Vagina (tissue), 2 donors: ENCODE results near the gene NCF4. TPM values are rescaled to one million over a fixed set of nuclear protein-coding genes. Genes with fewer than 3 reads are reported as not detected.

ENCODE experiments used
- DNase-seq, 2 donors: peaks; one replicate each; pipeline ENCODE4 v3.0.0-alpha.2; 2017; ENCODE audit errors: extremely low spot score in 2 of 2
- H3K27ac ChIP-seq: fragments of 200-600 bp; sonication (generic); one replicate; pipeline ENCODE4 v1.5.1; 2019
- H3K27me3 ChIP-seq: fragments of 200-600 bp; sonication (generic); one replicate; pipeline ENCODE4 v1.5.1; 2019
- H3K36me3 ChIP-seq, 2 donors: fragments of 200-600 bp; sonication (generic); one replicate each; pipeline ENCODE4 v1.5.1; 2017 to 2019
- H3K4me1 ChIP-seq: fragments of 200-600 bp; sonication (generic); one replicate; pipeline ENCODE4 v1.5.1; 2019
- H3K4me3 ChIP-seq, 2 donors: fragments of 200-600 bp; sonication (generic); 1 replicate in 1 of 2; 2 replicates in 1 of 2; pipeline ENCODE4 v1.5.1; 2016 to 2019
- H3K9me3 ChIP-seq: fragments of 200-600 bp; sonication (generic); one replicate; pipeline ENCODE4 v1.5.1; 2019
- POLR2A ChIP-seq, 2 donors: fragments of 450-650 bp; IDR thresholded peaks; one replicate each; pipeline ENCODE4 v1.6.1; 2017; ENCODE audit warnings: antibody characterized with exemption in 2 of 2, mild to moderate bottlenecking in 2 of 2, moderate library complexity in 2 of 2
- POLR2AphosphoS5 ChIP-seq, 2 donors: sonication (generic); formaldehyde crosslinking; IDR thresholded peaks; one replicate each; pipeline ENCODE4 v1.9.0; 2017; ENCODE audit warnings: antibody characterized with exemption in 2 of 2, mild to moderate bottlenecking in 2 of 2, low read depth in 1 of 2; ENCODE audit not compliant: insufficient read depth in 1 of 2
- intact Hi-C: fragments of 100-400 bp; cut with DNase I; formaldehyde crosslinking; loops from one replicate; pipeline ENCODE4 v1.15.1; 2023
- total RNA-seq: library from RNA; depleted of rRNA; stranded (reverse); fragments of >200 nt; gene quantifications from one replicate; pipeline ENCODE4 v1.2.3, GENCODE V29; 2016
- TF ChIP-seq, protein P1 (sequence below), 3 experiments: fragments of 450-650 bp in 2 of 3; fragments of 200-600 bp in 1 of 3; sonication (generic) in 1 of 3; IDR thresholded peaks; one replicate each; pipeline ENCODE4 v1.5.1; 2017 to 2019; ENCODE audit warnings: antibody characterized with exemption in 3 of 3, mild to moderate bottlenecking in 2 of 3, moderate library complexity in 2 of 3

NCF4 gene
- total RNA-seq, 1 donor from 2014 or later = 37.6 TPM

DNA sequence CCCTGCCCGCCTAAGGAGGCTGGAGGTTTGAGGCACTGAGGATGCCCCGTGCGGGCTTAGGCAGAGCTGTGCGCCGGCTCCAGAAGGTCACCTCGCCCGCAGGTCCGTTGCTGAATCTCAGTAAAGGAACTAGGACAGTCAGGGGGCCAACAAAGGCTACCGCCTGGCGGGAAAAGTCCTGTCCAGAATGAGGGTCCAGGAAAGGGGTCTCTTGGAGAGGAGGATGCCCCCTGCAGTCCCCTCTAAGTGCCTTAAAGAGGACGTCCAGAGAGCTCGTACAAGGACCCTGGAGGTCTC lies 44.5 kb upstream of the NCF4 start:
- intact Hi-C loops = no loop called here
- Histone ChIP-seq H3K9me3 (no peaks in the 10 kb centered on the region), H3K4me3 (peak overlapping the region in 1 of 2 donors; percentile 21), H3K27ac (no peak overlapping the region), H3K27me3 (peaks cover 5% of the 10 kb centered on the region), H3K4me1 (peaks cover 13% of the 10 kb centered on the region), H3K36me3 (no peaks in the 10 kb centered on the region)
- TF ChIP-seq, protein P1, sequence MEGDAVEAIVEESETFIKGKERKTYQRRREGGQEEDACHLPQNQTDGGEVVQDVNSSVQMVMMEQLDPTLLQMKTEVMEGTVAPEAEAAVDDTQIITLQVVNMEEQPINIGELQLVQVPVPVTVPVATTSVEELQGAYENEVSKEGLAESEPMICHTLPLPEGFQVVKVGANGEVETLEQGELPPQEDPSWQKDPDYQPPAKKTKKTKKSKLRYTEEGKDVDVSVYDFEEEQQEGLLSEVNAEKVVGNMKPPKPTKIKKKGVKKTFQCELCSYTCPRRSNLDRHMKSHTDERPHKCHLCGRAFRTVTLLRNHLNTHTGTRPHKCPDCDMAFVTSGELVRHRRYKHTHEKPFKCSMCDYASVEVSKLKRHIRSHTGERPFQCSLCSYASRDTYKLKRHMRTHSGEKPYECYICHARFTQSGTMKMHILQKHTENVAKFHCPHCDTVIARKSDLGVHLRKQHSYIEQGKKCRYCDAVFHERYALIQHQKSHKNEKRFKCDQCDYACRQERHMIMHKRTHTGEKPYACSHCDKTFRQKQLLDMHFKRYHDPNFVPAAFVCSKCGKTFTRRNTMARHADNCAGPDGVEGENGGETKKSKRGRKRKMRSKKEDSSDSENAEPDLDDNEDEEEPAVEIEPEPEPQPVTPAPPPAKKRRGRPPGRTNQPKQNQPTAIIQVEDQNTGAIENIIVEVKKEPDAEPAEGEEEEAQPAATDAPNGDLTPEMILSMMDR (IDR thresholded peaks at IDR 0.05) = no peak
- TF ChIP-seq POLR2AphosphoS5 (IDR thresholded peaks at IDR 0.05; ENCODE audit: insufficient read depth in 1 of 2, low read depth in 1 of 2) (no peak), POLR2A (IDR thresholded peaks at IDR 0.05) (no peak)
- no peak for DNase-seq

DNA sequence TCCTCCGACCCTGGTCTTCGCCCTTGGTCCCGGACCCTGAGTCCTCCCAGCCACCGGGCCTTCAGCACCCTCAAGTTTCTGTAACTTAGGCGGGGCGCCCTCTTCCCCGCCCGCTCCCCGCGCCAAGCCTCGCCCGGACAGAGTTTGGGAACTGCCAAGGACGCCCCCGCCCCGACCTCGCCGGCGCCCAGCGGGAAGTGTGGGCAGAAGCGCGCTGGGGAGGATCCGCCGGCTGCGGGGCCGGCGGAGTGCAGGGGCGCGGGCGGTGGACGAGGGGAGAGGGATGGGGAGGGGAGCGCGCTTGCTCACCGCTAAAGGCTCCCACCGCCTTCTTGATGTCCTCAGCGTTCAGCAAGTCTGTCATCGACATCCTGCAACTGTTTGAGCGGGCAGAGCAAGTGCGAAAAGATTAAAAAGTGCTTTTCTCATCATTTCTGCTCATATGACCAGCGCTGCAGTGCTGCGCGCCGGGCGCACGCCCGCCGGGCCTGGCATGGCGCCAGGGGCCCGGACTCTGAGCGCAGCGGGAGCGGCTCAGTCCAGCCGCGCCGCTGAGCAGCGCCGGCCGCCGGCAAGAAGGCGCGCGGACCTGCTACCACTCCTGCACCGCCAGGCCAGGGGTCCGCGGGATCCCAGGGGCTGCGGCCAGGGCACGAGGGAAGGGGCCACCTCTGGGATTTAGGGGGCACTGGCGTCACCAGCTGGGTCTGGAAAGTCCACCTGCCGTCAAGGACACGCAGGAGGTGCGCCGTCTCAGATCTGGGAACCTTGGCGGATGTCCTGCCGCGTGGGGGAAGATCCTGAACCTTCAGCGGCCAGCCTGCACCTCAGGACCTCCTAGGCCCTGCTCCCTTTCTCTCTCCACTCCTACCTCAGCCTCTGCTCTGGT lies 43.9 kb upstream of the NCF4 start, which contains the start of gene PVALB:
PVALB (minus strand) TSS at position 400 of the 889 bp plus-strand sequence; CDS start at position 370, 30 bp downstream.
- peak within 1 kb of the TSS in 1 of 2 donors; percentile 21 for H3K4me3 ChIP-seq
- peaks cover 13% of the 10 kb centered on the region for H3K4me1 ChIP-seq
- H3K9me3 ChIP-seq = no peaks in the 10 kb centered on the region
- TF ChIP-seq, protein P1 (IDR thresholded peaks at IDR 0.05) = no peak
- TF ChIP-seq POLR2A (IDR thresholded peaks at IDR 0.05) (no peak), POLR2AphosphoS5 (IDR thresholded peaks at IDR 0.05; ENCODE audit: insufficient read depth in 1 of 2, low read depth in 1 of 2) (no peak)
- H3K27me3 ChIP-seq = peaks cover 5% of the 10 kb centered on the region
- H3K27ac ChIP-seq = no peak within 1 kb of the TSS
- intact Hi-C loops = no loop called here
- H3K36me3 ChIP-seq = no peaks in the 10 kb centered on the region
- no peak for DNase-seq

DNA sequence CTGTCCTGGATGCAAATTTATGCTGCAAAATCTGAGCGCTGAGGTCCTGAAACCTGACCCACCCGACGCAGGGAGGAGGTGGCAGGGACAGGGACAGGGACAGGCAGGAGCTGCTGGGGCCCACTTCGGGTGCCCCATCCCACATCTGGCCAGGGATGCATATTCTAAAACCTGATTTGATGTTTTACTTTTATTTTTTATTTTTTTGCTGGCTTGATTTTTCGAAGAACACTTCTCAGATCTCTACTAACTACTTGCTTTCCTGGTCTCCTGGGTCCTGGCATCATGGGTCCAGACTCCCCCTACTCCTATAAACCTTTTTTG lies 43.3 kb upstream of the NCF4 start:
- TF ChIP-seq, protein P1 (IDR thresholded peaks at IDR 0.05) = no peak
- TF ChIP-seq POLR2A (IDR thresholded peaks at IDR 0.05) = no peak
- no peak for TF ChIP-seq POLR2AphosphoS5 (IDR thresholded peaks at IDR 0.05; ENCODE audit: insufficient read depth in 1 of 2, low read depth in 1 of 2)
- Histone ChIP-seq H3K9me3 (no peaks in the 10 kb centered on the region), H3K27ac (no peak overlapping the region), H3K4me1 (peaks cover 13% of the 10 kb centered on the region), H3K36me3 (no peaks in the 10 kb centered on the region), H3K4me3 (no peak overlapping the region), H3K27me3 (peaks cover 5% of the 10 kb centered on the region)
- intact Hi-C loops = no loop called here
- no peak for DNase-seq

DNA sequence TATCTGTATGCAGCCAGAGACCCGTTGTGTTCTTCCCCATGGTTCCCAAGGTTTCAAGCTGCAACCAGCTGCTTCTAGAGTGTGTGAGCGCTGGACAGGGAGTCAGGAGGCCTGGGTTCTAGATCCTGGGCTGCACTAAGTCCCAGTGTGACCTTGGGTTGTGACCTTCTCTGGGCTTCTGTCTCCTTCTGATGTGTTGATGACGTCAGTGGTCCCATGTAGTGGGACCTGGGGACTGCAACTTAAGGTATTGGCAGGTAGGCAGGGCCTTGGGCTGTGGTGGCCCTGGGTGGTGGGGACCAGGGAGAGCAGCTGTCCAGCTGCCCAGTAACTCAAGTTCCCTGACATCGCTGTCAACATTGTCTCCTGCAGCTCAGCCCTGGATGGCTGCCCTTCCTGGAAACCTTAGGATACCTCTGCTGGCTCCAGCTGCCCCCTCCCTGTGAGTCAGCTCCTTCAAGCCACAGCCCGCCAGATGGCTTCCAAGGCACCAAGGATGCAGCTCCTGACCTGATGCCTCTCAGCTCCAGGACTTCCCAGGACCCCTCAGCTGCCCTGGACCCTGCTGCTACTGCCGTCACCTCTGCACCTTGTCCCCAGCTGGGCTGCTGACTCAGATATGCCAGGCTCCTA lies 42.7 kb upstream of the NCF4 start:
- H3K9me3 ChIP-seq = no peaks in the 10 kb centered on the region
- TF ChIP-seq POLR2A (IDR thresholded peaks at IDR 0.05) (no peak), POLR2AphosphoS5 (IDR thresholded peaks at IDR 0.05; ENCODE audit: insufficient read depth in 1 of 2, low read depth in 1 of 2) (no peak)
- TF ChIP-seq, protein P1 (IDR thresholded peaks at IDR 0.05) = no peak
- H3K4me1 ChIP-seq = peaks cover 13% of the 10 kb centered on the region
- H3K27ac ChIP-seq = no peak overlapping the region
- H3K4me3 ChIP-seq = no peak overlapping the region
- H3K27me3 ChIP-seq = peaks cover 5% of the 10 kb centered on the region
- intact Hi-C loops = no loop called here
- H3K36me3 ChIP-seq = no peaks in the 10 kb centered on the region
- DNase-seq = no peak

DNA sequence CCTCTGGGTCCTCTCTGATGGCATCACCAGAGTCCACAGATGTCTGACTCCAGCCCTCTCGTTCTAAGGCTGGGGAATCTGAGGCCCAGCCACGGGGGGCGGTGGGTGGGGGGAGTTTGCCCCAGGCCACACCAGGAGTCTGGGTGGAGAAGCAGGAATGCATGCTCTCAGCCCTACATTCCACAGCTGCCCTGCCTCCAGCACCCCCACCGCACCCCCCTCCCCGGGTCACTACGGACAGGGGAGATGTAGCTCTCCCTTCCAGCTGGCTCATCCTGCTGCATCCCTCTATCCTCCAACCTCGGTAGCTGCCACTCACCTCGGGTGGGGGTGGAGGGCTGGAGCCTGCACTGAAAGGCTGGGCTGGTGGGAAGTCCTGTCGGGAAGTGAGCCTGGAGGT lies 41.7 kb upstream of the NCF4 start:
- H3K4me1 ChIP-seq = peaks cover 13% of the 10 kb centered on the region
- intact Hi-C loops = no loop called here
- TF ChIP-seq, protein P1 (IDR thresholded peaks at IDR 0.05) = no peak
- TF ChIP-seq POLR2AphosphoS5 (IDR thresholded peaks at IDR 0.05; ENCODE audit: insufficient read depth in 1 of 2, low read depth in 1 of 2) = no peak
- TF ChIP-seq POLR2A (IDR thresholded peaks at IDR 0.05) = no peak
- H3K27ac ChIP-seq = no peak overlapping the region
- peaks cover 5% of the 10 kb centered on the region for H3K27me3 ChIP-seq
- no peaks in the 10 kb centered on the region for H3K9me3 ChIP-seq
- H3K4me3 ChIP-seq = no peak overlapping the region
- no peaks in the 10 kb centered on the region for H3K36me3 ChIP-seq
- no peak for DNase-seq
